GM12873 (cell line): ENCODE measurements around the gene AGAP5.
A peak's percentile ranks its signal among the peaks of the same experiment; 100 is the strongest.

ENCODE experiments used
- CTCF ChIP-seq: IDR thresholded peaks from 2 replicates; pipeline ENCODE4 v1.5.1; 2012; ENCODE audit warnings: low read depth, mild to moderate bottlenecking, moderate library complexity, low read length, control low read depth; ENCODE audit not compliant: insufficient read depth; ENCODE audit errors: missing control alignments

Gene AGAP5

GRCh38 chr10:73717556-73717955, 19.6 kb upstream of the AGAP5 start:
- no peak for TF ChIP-seq CTCF

DNA sequence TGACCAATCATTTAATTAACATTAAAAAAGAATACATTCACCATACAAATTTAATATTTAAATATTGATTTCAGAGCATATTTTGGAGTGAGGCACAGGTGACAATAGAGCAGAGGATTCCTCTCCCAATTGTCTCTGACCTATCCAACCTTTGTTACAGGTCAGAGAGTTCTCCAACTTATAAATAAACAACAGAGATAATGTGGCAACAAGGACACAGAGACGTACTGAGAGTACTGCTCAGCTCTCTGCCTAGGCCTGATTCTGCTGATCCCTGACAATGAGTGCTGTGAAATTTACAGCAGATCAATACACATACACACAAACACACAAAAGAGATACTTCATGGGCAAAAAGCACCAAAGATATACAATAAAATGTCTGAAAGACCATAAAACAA, 18.3 kb upstream of the AGAP5 start:
- TF ChIP-seq CTCF, result no peak

DNA sequence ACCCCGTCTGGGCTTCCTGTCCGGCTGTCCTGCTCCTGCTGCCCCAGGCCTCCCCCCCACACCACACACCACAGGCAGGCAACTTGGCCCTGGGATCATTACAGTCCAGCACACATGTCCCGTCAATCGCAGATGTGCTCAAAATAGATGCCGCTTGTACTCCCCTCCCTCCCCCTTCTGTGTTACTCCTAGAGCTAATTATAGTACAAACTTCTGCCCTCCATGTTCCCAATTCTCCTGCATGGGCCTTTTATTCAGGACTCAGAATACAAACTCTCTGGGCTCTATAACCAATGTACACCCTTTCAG, 42.0 kb downstream of the AGAP5 start, which contains the start of gene SYNPO2L:
TSS of gene SYNPO2L (minus strand) at position 40 of the 309 bp plus-strand sequence. CDS start 107 bp downstream, outside the sequence.
- no peak for TF ChIP-seq CTCF

- TF ChIP-seq CTCF, result no peak
These were observed 42.5 kb downstream of the AGAP5 start for GRCh38 chr10:73655257-73655989.

DNA sequence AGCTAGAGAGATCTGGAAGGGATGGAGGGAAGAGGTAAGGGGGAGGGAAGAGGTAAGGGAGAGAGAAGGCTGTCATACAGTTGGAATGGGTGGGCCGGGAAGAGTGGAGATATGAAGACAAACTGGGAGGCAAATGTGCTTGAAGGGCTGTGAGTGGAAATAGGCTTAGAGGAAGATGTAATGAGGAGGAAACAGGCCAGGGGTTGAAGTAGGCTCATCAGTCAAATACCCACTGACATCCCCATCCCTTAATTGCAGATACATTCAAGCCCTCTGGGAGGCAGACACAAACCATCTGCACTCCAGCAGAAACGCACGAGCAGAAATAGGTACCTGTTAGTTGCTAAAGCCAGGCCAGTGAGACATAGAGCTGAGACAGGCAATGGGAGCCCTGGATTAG, 44.2 kb downstream of the AGAP5 start:
- TF ChIP-seq CTCF, result peak; percentile 37

DNA sequence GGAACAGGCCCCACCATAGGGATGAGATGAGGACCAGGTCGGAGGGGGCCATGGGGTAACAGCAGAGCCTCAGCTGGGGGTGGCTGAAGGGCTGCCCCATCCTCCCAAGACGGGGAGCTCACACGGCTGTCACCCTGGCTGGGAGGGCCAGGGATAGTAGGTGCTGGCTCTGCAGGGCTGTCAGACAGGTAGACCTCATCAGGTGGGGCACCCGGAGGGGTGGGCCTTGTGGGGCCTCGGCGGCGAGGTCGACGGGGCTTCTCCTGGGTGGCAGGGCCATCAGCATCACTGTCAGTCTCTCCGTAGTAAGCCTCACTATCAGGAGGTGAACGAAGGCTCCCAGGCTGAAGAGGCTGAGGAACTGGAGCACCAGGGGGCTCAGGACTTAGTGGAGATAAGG, 44.7 kb downstream of the AGAP5 start:
- no peak for TF ChIP-seq CTCF

DNA sequence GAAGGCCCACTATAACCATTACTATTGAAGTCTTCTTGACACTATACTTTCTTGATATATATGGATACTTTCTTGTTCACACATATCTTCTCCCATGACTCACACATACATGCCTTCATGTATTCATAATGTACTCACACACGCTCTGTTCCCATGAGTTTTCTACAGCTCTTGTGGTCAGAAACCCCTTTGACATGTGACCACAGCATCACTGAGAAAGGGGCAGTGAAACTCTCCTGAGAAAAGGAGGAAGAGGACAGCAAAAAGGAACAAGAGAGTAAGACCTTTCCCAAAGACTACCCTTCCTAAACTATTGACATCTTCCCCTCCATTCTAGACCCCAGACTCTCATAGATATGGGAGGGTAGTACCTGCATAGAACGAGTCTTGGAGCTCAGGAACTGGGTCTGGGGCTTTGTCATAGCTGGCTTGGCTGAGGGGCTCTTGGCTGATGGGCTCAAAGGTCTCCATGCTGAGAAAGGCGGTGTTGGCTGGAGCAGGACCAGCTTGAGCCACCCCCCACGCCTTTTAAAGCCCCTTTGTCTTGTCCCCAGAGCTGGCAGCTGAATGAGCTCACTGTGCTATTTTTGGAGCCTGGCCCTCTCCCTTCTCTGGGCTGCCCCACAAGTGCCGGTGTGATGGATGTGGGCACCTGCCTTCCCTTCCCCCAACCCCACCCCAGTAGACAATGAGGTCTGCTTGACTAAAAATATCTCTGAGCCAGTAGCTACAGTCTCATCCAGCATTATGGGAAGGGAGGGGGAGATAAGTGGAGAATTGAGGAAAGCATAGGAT, 47.2 kb downstream of the AGAP5 start:
- TF ChIP-seq CTCF, result no peak
